ENCODE measurements around the gene RAB7A.
A peak's percentile ranks its signal among the peaks of the same experiment; 100 is the strongest.

RAB7A gene

DNA sequence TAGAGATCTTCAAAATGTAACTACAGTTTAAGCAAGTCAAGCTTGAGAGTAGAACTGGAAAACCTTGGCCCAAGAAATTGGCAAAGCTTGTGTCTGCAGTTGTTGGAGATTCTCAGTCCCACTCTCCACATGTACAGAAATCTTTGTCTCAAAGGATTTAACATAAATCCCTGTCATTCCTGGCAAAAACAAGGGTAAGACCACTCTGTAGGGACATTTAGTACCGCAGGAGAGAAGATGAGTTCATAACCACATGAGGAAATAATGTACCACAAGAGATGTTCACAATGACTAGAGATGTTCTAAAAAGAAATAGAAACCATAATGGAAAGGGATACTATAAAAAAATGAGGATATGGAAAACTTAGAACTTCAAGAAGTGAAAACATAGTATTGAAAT is 73.7 kb downstream of the RAB7A start:
- no peak for FAIRE-seq
- no peak for DNase-seq (ENCODE audit: insufficient read length)
- TF ChIP-seq POLR2A (IDR thresholded peaks at IDR 0.05; ENCODE audit: low read depth, low read length) (no peak), POLR2AphosphoS5 (IDR thresholded peaks at IDR 0.05; ENCODE audit: low read depth, low read length) (no peak), TAF1 (IDR thresholded peaks at IDR 0.05; ENCODE audit: borderline replicate concordance, low read depth, low read length) (no peak)

DNA sequence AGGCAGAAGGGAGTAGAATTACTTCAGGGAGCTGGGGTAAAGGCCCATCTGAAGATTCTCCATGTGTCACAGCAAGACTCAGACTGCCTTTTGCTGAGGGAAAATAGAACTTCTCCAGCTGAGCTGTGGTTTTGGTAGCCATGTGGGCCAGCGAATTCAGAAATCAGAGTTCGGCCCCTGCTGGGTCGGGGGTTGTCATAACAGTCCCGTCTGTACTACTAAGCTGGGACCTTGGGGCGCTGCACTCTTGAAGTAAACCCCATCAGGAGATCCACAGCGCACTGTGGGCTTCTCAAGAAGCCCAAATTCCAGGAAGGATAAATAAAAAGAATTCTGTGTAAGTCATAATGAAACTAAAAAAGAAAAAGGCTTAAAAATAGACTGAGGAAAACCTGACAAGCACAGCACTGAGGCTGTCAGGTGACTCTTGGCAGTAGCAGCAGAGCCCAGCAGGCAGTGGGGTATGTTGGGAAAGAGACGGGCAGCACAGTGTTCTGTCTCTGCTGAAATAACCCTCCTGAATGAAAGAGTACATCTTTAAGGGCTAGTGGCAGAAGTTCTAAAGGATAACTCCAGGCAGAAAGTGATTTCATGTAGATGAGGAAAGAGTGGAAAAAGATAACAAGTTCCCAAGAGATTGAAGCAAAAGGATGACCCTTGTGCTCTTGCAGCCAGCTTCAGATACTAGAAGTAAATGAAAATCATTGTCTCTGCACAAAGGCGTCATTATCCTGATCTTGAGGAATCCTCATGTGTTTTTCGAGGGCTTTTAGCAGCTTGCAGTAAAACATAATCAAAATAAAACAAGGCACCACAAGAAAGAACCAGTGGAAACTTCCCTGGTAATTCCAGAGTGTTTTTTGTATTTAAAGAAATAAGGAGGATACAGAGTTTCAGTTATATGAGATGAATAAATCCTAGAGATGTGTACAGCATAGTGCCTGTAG is 74.5 kb downstream of the RAB7A start:
- TF ChIP-seq POLR2A (IDR thresholded peaks at IDR 0.05; ENCODE audit: low read depth, low read length), result no peak
- TF ChIP-seq POLR2AphosphoS5 (IDR thresholded peaks at IDR 0.05; ENCODE audit: low read depth, low read length), result no peak
- TF ChIP-seq TAF1 (IDR thresholded peaks at IDR 0.05; ENCODE audit: borderline replicate concordance, low read depth, low read length), result no peak
- FAIRE-seq, result peak; percentile 51
- DNase-seq (ENCODE audit: insufficient read length), result no peak

DNA sequence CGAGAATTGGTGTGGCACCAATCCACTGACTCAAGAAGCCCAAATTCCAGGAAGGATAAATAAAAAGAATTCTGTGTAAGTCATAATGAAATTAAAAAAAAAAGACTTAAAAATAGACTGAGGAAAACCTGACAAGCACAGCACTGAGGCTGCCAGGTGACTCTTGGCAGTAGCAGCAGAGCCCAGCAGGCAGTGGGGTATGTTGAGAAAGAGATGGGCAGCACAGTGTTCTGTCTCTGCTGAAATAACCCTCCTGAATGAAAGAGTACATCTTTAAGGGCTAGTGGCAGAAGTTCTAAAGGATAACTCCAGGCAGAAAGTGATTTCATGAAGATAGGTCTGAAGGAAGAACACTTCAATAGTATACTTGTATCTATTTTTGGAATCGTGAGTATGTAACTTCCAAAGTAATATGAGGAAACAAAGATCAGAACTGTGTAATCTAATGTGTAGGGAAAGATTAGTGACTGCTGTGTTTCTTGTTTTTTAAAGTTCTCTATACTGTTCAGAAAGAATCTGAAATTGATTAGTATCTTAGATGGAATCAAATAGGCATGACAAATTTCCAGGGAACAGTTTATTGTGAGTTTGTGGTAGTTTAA is 75.9 kb downstream of the RAB7A start:
- peak; percentile 84 for FAIRE-seq

DNA sequence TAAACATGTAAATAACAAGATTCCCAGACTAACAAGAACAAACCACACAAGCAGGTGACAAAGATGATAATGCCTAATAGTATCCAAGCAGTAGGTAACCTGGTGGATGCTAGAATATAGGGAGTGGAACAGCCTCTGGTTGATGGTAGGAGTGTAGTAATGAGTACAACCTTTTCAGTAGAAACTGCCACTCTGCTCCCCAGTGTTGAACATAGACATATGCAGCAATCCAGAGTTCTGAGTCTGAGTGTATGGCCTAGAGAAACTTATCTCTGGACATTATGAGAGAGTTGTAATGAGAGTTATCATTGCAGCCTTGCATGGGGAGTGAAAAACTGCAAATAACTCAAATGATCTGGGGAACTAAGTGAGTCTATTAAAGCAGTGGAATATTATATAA is 77.3 kb downstream of the RAB7A start:
- DNase-seq (ENCODE audit: insufficient read length) (no peak), FAIRE-seq (no peak)
- TF ChIP-seq POLR2A (IDR thresholded peaks at IDR 0.05; ENCODE audit: low read depth, low read length) (no peak), TAF1 (IDR thresholded peaks at IDR 0.05; ENCODE audit: borderline replicate concordance, low read depth, low read length) (no peak), POLR2AphosphoS5 (IDR thresholded peaks at IDR 0.05; ENCODE audit: low read depth, low read length) (no peak)

More for the DNA sequence above, 75.9 kb downstream of the RAB7A start:
- TF ChIP-seq POLR2AphosphoS5 (IDR thresholded peaks at IDR 0.05; ENCODE audit: low read depth, low read length) (no peak), POLR2A (IDR thresholded peaks at IDR 0.05; ENCODE audit: low read depth, low read length) (no peak), TAF1 (IDR thresholded peaks at IDR 0.05; ENCODE audit: borderline replicate concordance, low read depth, low read length) (no peak)
- no peak for DNase-seq (ENCODE audit: insufficient read length)

DNA sequence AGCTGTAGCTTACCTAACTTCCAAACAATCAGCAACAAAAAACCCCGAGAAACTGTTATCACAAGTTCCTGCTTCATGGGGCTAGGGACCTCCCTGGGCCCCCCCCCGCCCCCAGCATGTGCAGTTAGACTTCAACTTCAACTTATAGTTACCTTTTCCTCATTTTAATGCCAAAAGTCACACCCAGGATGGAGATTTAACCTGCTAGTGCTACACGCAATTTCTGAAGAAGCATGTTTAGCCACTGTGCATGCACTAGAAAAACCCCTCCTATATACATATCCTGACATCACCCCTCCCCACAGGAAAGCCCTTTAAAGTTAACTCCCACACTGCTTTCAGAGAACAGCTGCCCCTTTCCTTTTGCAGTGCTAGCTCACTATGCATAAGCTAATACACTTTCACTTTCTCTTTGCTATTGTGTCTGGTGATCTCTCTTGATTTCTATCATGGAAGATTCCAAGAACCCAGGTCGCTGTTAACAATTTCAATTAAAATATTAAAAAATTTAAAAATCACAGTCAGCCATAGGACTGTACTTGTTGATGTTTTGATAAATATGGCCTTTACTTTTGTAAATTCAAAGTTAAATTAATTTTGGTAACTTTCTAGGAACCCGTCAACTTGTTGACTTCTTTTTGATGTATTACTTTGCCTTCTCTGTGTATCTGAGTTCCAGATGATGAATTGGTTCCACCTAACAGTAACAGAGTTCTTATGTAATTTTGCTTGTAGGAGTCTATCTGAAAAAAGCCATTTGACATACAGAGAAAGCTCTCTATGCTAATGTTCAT is 78.2 kb downstream of the RAB7A start:
- TF ChIP-seq POLR2AphosphoS5 (IDR thresholded peaks at IDR 0.05; ENCODE audit: low read depth, low read length) (no peak), POLR2A (IDR thresholded peaks at IDR 0.05; ENCODE audit: low read depth, low read length) (no peak), TAF1 (IDR thresholded peaks at IDR 0.05; ENCODE audit: borderline replicate concordance, low read depth, low read length) (no peak)
- peak; percentile 55 for DNase-seq (ENCODE audit: insufficient read length)
- peak; percentile 91 for FAIRE-seq

DNA sequence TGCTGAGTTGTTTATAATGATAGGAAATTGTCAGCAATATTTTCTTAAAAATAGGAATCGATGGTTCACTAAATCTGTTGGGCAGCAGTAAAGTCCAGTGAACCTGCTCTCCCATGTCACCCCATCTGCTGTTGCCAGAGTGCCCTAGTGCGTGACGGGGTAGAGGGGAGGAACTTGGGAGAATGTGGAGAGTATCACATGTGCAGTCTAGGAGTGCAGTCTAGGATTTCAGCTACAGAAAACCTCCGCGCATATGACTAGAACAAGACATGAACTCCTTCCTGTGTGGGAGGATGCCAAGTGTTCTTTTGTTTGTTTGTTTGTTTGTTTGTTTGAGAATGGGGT is 78.8 kb downstream of the RAB7A start:
- DNase-seq (ENCODE audit: insufficient read length), result no peak
- TF ChIP-seq TAF1 (IDR thresholded peaks at IDR 0.05; ENCODE audit: borderline replicate concordance, low read depth, low read length) (no peak), POLR2AphosphoS5 (IDR thresholded peaks at IDR 0.05; ENCODE audit: low read depth, low read length) (no peak), POLR2A (IDR thresholded peaks at IDR 0.05; ENCODE audit: low read depth, low read length) (no peak)
- no peak for FAIRE-seq

DNA sequence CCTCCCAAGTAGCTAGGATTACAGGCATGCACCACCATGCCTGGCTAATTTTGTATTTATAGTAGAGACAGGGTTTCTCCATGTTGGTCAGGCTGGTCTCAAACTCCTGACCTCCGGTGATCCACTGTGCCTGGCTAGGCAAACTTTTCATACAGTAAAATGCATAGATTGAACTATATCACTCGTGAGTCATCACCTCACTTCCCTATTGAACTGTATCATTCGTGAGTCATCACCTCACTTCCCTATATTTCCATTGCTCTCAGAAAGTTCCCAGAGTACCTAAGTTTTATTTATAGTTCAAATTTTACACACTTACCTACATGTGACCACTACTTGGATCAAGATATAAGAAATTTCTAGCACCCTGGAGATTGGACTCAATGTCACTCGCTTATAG is 79.8 kb downstream of the RAB7A start:
- no peak for DNase-seq (ENCODE audit: insufficient read length)
- FAIRE-seq, result no peak
- no peak for TF ChIP-seq POLR2A (IDR thresholded peaks at IDR 0.05; ENCODE audit: low read depth, low read length)

DNA sequence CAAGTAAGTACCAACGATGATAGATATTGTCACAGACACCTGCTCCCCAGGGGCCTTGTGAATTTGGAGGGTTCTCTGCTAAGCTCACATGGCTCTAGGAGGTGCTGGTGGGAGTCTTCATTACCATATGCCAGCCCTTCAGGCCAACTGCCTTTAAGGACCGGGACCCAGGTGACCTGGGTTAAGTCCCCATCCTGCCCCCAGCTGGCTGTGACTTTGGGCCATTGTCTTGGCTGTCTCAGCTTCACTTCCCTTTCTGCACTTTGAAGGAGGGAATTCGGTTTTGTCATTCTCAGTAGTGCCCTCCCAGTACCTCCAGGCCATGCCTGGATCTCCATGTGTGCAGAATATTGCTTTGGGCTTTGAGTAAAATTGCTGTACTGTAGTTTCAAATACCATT is 80.6 kb downstream of the RAB7A start:
- TF ChIP-seq TAF1 (IDR thresholded peaks at IDR 0.05; ENCODE audit: borderline replicate concordance, low read depth, low read length) (no peak), POLR2AphosphoS5 (IDR thresholded peaks at IDR 0.05; ENCODE audit: low read depth, low read length) (no peak), POLR2A (IDR thresholded peaks at IDR 0.05; ENCODE audit: low read depth, low read length) (no peak)
- FAIRE-seq (peak; percentile 21), DNase-seq (ENCODE audit: insufficient read length) (no peak)

DNA sequence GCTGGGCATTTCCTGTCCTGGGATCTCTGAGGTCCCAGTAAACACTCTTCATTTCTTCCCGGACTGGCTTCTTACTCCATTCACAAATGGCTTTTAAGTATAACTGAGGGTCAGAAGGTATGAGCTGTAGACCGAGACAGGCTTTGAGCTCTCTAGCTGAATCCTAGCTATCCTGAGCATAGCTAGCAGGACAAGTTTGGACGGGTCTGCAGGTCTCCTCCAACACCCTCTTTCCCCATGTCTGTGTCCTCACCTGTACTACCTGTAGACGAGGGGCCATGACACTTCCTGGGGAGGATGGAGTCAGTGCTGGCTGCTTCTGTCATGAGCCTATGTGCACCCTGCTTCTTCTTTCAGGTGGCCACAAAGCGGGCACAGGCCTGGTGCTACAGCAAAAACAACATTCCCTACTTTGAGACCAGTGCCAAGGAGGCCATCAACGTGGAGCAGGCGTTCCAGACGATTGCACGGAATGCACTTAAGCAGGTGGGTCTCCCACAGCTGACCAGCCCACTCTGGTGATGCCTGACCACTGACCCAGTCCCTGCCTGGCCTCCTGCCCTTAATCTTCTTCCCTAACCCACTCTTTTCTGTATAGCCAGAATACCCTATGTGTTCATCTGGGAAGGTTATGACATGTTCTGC is 81.3 kb downstream of the RAB7A start:
- no peak for DNase-seq (ENCODE audit: insufficient read length)
- no peak for FAIRE-seq
- no peak for TF ChIP-seq TAF1 (IDR thresholded peaks at IDR 0.05; ENCODE audit: borderline replicate concordance, low read depth, low read length)
- TF ChIP-seq POLR2A (IDR thresholded peaks at IDR 0.05; ENCODE audit: low read depth, low read length), result no peak
- TF ChIP-seq POLR2AphosphoS5 (IDR thresholded peaks at IDR 0.05; ENCODE audit: low read depth, low read length), result no peak

DNA sequence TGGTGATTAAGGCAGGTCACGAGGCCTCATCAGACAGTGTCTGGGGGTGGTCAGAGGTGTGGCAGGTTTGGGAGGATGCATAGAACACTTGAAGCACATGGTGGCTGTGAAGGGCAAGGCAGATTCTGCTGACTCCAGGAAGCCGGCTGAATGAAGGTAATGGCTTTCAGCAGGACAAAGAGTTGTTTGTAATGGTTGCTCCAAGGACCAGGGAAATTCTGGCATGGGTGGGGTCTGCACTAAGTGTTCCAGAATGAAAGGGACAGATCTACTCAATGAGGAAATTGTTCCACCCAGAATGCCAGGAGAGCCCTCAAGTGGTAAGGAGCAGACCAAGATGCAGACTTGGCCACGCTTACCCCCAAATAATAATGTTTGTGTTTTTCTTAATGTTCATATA is 82.7 kb downstream of the RAB7A start:
- TF ChIP-seq TAF1 (IDR thresholded peaks at IDR 0.05; ENCODE audit: borderline replicate concordance, low read depth, low read length) (no peak), POLR2AphosphoS5 (IDR thresholded peaks at IDR 0.05; ENCODE audit: low read depth, low read length) (no peak), POLR2A (IDR thresholded peaks at IDR 0.05; ENCODE audit: low read depth, low read length) (no peak)
- no peak for FAIRE-seq
- no peak for DNase-seq (ENCODE audit: insufficient read length)

DNA sequence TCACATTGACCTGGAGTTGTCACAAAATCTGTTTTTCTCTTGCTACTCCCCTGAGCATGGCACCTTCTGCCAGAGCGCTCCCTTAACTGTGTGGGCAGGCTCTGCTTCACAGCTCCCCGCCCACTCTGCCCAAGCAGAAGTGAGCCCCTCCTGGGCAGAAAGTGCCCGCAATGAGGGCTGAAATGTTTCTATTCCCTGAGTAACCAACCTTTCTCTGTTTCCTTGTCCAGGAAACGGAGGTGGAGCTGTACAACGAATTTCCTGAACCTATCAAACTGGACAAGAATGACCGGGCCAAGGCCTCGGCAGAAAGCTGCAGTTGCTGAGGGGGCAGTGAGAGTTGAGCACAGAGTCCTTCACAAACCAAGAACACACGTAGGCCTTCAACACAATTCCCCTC is 87.1 kb downstream of the RAB7A start:
- DNase-seq (ENCODE audit: insufficient read length) (no peak), FAIRE-seq (no peak)
- TF ChIP-seq TAF1 (IDR thresholded peaks at IDR 0.05; ENCODE audit: borderline replicate concordance, low read depth, low read length) (no peak), POLR2AphosphoS5 (IDR thresholded peaks at IDR 0.05; ENCODE audit: low read depth, low read length) (no peak), POLR2A (IDR thresholded peaks at IDR 0.05; ENCODE audit: low read depth, low read length) (no peak)

Data from GM12892 (cell line).